LHCN-M2 (cell line): ENCODE results near the gene ANP32A. TPM values are rescaled to one million over a fixed set of nuclear protein-coding genes. Genes with fewer than 3 reads are reported as not detected.
"Not testable (repeated sequence)": the region's sequence is repeated elsewhere in the genome, so short reads cannot be mapped to it uniquely, and the experiment has no call there.

Experiments
- DNase-seq: peaks from one replicate; pipeline ENCODE4 v3.0.0-alpha.2; 2012; ENCODE audit warnings: low read depth
- total RNA-seq: library from RNA; depleted of rRNA; stranded (reverse); fragments of >200 nt; gene quantifications from 2 replicates; pipeline ENCODE4 v1.2.3, GENCODE V29; 2014

ANP32A gene
- total RNA-seq, 1 experiment from 2014 or later = 86.2 TPM

DNA sequence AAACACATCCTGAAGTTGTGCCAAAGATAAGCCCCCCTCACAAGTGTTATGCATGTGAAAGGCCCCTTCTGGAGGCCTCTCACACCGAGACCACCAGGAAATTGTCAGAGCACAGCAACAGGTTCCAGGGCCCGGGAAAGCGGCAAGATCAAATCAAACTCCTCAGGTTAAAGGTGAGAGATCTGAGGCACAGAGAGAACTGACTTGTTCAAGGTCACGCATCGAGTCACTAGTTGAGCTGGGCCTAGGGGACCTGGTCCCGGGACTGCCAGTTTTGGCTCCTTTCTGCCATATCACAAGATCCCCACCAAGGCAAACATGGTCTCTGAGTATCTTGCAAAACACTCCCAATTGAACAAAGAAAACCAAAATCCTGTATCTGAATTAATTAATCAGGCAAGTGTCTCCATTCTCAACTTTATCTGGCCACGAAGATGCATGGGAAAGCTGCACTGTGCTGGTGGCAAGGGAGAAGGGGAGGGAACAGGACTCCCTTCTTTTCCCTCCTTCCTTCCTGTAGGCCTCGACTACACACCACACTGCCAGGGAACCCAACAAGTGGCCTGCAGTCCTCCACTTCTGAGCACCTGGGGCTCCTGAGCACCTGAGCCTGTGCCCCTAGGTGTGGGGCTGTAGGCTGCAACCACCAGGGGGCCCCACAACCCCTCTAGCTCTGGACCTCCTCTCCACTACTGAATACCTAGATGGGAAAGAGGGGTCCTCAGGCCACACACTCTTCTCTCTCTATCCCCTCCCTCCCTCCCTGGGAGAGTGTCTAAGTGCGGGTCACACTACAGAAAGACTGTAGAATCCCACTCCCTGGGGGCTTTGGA, 37.3 kb downstream of the ANP32A start:
- no peak for DNase-seq

- no peak for DNase-seq
These were observed 38.0 kb downstream of the ANP32A start for GRCh38 chr15:68782589-68783161.

- DNase-seq = no peak
These were observed 38.7 kb downstream of the ANP32A start for GRCh38 chr15:68781766-68782588.

DNA sequence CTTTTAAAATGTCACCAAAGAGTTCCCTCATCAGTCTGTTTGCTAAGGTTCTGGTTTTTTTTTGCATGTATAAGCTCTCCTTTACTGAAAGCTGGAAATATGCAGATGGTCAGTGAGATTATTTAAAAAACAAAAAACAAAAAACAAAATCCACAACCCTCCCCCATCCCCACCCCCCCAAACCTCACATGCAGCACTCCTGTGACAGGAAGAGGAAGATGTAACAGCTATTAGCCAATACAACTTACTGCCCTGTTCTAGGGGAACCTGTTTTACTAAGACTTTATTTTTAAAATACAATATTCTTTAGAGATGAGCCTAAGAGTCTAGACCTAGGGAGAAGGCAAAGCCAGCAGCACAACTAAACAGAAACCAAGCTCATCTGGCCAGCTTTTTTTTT, 39.5 kb downstream of the ANP32A start:
- DNase-seq = no peak

DNA sequence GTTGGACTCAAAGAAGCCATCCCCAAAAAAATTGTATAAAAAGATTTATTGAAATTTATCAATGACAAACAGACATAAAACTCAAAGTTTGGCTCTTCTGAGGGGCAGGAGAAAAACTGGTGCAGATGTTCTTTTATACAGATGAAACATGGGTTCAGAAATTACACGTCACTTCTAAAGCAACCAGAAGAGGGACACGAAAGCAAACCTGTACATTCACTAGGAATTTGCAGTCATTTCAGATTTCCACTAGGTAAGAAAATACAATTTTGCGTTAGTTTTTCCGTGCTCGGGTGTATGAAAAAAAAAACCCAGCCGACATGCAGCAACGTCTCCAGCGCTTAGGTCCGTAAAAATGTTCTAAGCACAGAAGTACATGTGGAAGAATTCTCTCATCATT, 41.8 kb downstream of the ANP32A start:
- DNase-seq = no peak

DNA sequence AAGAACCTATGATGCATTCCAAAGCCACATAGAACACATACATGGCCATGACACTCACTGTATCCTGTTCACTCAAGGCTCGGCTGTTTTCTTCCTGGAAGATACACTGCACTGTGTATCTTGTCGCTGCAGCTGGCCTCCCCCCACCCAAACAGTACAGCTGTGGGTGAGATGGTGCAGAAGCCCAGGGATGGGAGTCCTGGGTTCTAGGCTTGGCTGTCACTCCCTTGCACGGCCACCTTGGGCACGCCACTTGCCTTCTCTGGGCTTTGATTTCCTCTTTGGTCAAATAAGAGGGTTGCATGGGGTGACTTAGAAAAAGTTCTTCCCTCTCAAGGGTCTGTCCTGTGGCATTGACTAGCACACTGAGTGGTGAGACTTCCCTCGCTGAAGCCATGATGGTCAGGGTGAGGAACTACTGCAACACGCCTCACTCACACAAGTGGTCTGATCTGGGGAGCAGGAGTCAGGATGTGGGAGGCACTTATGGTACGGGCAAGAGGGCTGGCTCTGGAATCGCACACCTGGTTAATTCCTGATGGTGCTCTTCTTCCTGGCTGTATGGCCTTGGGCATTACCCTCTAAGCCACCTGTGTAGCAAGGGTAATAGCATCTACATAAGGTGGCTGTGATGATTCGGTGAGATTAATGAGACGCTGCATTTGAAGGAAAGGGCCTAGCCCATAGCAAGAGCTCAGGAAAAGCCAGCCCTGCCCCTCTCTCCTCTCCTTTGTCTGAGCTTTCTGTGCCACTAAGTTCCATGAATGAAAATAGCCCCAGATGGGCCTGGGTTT, 44.0 kb downstream of the ANP32A start:
- DNase-seq = no peak

- no peak for DNase-seq
These were observed 44.8 kb downstream of the ANP32A start for GRCh38 chr15:68775671-68776476.

GRCh38 chr15:68775236-68775577, 45.5 kb downstream of the ANP32A start:
- DNase-seq = no peak

- no peak for DNase-seq
These were observed 46.0 kb downstream of the ANP32A start for GRCh38 chr15:68774521-68775235.

GRCh38 chr15:68774120-68774519, 46.6 kb downstream of the ANP32A start:
- DNase-seq = no peak

DNA sequence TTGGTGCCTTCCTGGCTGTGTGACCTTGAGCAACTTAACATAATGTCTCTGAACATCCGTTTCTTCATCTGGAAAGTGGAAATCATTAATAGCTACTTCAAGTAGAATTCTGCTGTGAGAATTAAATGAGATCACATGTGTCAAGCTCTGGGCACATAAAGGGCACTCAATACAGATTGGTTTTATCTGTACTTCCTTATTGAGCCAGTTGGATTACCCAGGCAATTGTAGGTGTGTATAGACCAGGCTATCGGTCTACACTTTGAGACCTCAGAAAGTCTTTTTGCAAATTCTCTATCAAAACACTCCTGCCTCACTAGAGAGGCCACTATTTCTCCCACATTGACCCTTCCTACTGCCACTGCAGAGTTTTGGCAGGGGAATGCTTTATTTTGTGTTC, 47.7 kb downstream of the ANP32A start:
- no peak for DNase-seq

- no peak for DNase-seq
These were observed 50.5 kb downstream of the ANP32A start for GRCh38 chr15:68770216-68770615.

DNA sequence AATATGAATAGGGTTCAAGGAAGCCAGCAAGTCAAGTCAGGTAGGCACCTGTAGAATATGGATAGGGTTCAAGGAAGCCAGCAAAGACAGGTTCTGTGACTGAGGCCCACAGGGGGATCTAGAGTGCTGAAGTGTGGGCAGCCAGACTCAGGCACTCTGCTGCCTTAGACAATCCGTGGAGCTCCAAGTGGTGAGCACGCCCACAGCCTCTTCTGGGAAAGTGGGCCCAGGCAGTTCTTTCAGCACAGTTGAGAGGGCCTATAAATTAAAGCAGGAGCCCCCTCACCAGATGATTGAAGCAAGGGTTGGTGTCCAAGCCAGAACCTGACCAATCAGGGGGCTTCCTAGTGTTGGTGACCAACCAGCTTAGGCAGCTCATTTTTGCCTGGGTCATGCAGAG, 51.0 kb downstream of the ANP32A start:
- no peak for DNase-seq

GRCh38 chr15:68768321-68768720, 52.4 kb downstream of the ANP32A start:
- DNase-seq = peak; percentile 84

- no peak for DNase-seq
These were observed 52.9 kb downstream of the ANP32A start for GRCh38 chr15:68767833-68768232.

GRCh38 chr15:68765602-68766368, 54.9 kb downstream of the ANP32A start:
- no peak for DNase-seq

DNA sequence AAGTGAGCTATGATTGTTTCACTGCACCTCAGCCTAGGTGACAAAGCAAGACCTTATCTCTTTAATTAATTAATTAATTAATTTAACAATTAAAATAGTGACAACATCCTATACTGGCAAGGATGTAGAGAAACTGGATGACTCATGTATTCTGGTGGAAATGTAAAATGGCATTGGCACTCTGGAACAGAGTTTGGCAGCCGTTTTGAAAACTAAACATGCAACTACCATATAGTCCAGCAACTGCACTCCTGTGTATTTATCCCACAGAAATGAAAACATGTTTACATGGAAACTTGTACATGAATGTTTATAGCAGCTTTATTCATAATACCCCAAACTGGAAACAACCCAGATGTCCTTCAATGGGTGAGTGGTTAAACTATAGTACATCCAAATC, 56.6 kb downstream of the ANP32A start:
- DNase-seq = no peak

DNA sequence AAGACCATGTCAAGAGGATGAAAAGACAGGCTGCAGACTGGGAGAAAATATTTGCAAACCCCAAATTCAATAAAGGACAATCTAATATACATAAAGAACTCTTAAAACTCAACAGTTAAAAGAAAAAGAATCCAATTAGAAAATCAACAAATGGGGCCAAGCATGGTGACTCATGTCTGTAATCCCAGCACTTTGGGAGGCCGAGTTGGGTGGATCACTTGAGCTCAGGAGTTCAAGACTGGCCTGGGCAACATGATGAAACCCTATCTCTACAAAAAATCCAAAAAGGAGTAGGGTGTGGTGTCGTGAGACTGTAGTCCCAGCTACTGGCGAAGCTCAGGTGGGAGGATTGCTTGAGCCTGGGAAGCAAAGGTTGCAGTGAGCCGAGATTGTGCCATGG, 57.6 kb downstream of the ANP32A start:
- DNase-seq = no peak

DNA sequence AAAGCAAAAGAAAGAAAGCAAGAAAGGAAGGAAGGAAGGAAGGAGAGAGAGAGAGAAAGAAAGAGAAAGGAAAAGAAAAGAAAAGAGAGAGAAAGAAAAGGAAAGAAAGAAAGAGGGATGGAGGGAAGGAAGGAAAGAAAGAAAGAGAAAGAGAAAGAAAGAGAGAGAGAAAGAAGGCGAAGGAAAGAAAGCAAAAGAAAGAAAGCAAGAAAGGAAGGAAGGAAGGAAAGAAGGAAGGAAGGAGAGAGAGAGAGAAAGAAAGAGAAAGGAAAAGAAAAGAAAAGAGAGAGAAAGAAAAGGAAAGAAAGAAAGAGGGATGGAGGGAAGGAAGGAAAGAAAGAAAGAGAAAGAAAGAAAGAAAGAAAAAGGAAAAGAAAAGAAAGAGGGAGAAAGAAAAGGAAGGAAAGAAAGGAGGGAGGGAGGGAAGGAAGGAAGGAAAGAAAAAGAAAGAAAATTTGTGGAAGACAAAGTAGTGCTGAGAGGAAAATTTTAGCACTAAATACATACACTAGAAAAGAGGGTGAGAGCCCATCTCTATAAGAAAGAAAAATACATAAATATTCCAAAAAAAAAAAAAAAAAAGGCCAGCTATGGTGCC, 60.6 kb downstream of the ANP32A start:
- not testable (repeated sequence) for DNase-seq
